Sigmoid colon (tissue), 4 donors: Measurements from ENCODE around the gene EHHADH.

ENCODE experiments used
- CTCF ChIP-seq, 4 experiments: fragments of 450-650 bp in 3 of 4; fragments of 200-600 bp in 1 of 4; IDR thresholded peaks; one replicate each; pipeline ENCODE4 v1.5.1; 2016 to 2019; ENCODE audit warnings: antibody characterized with exemption in 4 of 4, mild to moderate bottlenecking in 3 of 4, moderate library complexity in 2 of 4
- EP300 ChIP-seq, 4 donors: sonication (generic); formaldehyde crosslinking; IDR thresholded peaks; one replicate each; pipeline ENCODE4 v1.6.1; 2017; ENCODE audit warnings: antibody characterized with exemption in 4 of 4

GRCh38 chr3:185297867-185298266, 44.0 kb upstream of the EHHADH start:
- TF ChIP-seq CTCF (IDR thresholded peaks at IDR 0.05) (no peak), EP300 (IDR thresholded peaks at IDR 0.05) (no peak)
